ENCODE data around the gene UPF3A. TPM values are rescaled to one million over a fixed set of nuclear protein-coding genes. Genes with fewer than 3 reads are reported as not detected.
A peak's percentile ranks its signal among the peaks of the same experiment; 100 is the strongest.

The UPF3A gene
- total RNA-seq, 1 donor from 2014 or later: 60.4 TPM

- ATAC-seq: no peak
- no peak for DNase-seq (ENCODE audit: low spot score)
- intact Hi-C loops (cut with DNase I): no loop called here
These were observed 15.0 kb downstream of the UPF3A start for GRCh38 chr13:114296448-114296847.

- no peak for ATAC-seq
- DNase-seq (ENCODE audit: low spot score): no peak
- intact Hi-C loops (cut with DNase I): no loop called here
These were observed 15.5 kb downstream of the UPF3A start for GRCh38 chr13:114296902-114297301.

- DNase-seq (ENCODE audit: low spot score) (no peak), ATAC-seq (no peak)
- intact Hi-C loops (cut with DNase I): no loop called here
These were observed 17.5 kb downstream of the UPF3A start for GRCh38 chr13:114298866-114299265.

- intact Hi-C loops (cut with DNase I): no loop called here
- no peak for DNase-seq (ENCODE audit: low spot score)
- ATAC-seq: no peak
These were observed 18.4 kb downstream of the UPF3A start for GRCh38 chr13:114299604-114300305.

- intact Hi-C loops (cut with DNase I): no loop called here
- no peak for DNase-seq (ENCODE audit: low spot score)
- ATAC-seq: no peak
These were observed 22.4 kb downstream of the UPF3A start for GRCh38 chr13:114303700-114304327.

GRCh38 chr13:114304346-114305034 is 23.1 kb downstream of the UPF3A start:
- intact Hi-C loops (cut with DNase I): no loop called here
- ATAC-seq: no peak
- DNase-seq (ENCODE audit: low spot score): no peak

GRCh38 chr13:114309086-114309485 is 27.7 kb downstream of the UPF3A start:
- ATAC-seq (no peak), DNase-seq (ENCODE audit: low spot score) (no peak)
- intact Hi-C loops (cut with DNase I): no loop called here

GRCh38 chr13:114309806-114310410 is 28.5 kb downstream of the UPF3A start:
- intact Hi-C loops (cut with DNase I): no loop called here
- ATAC-seq (no peak), DNase-seq (ENCODE audit: low spot score) (no peak)

- ATAC-seq (no peak), DNase-seq (ENCODE audit: low spot score) (no peak)
- intact Hi-C loops (cut with DNase I): no loop called here
These were observed 29.6 kb downstream of the UPF3A start for GRCh38 chr13:114310956-114311355.

GRCh38 chr13:114311387-114311786 is 30.0 kb downstream of the UPF3A start:
- intact Hi-C loops (cut with DNase I): no loop called here
- no peak for ATAC-seq
- DNase-seq (ENCODE audit: low spot score): no peak

- no peak for ATAC-seq
- intact Hi-C loops (cut with DNase I): no loop called here
- DNase-seq (ENCODE audit: low spot score): no peak
These were observed 30.5 kb downstream of the UPF3A start for GRCh38 chr13:114311908-114312307.

- DNase-seq (ENCODE audit: low spot score): no peak
- intact Hi-C loops (cut with DNase I): no loop called here
- no peak for ATAC-seq
These were observed 31.9 kb downstream of the UPF3A start for GRCh38 chr13:114313061-114313860.

- intact Hi-C loops (cut with DNase I): no loop called here
- peak; percentile 97 for ATAC-seq
These were observed 32.9 kb downstream of the UPF3A start, which contains the start of gene CHAMP1 for GRCh38 chr13:114314074-114314912. CHAMP1 (plus strand) TSS chr13:114314503; CDS start chr13:114323843, 9,340 bp downstream.

GRCh38 chr13:114315074-114315785 is 33.8 kb downstream of the UPF3A start:
- no peak for DNase-seq (ENCODE audit: low spot score)
- intact Hi-C loops (cut with DNase I): no loop called here
- ATAC-seq: no peak

More at GRCh38 chr13:114314074-114314912, 32.9 kb downstream of the UPF3A start, which contains the start of gene CHAMP1:
- peak; percentile 97 for DNase-seq (ENCODE audit: low spot score)

GRCh38 chr13:114318624-114319023 is 37.2 kb downstream of the UPF3A start:
- ATAC-seq: no peak
- intact Hi-C loops (cut with DNase I): no loop called here
- DNase-seq (ENCODE audit: low spot score): no peak

- DNase-seq (ENCODE audit: low spot score) (no peak), ATAC-seq (no peak)
- intact Hi-C loops (cut with DNase I): no loop called here
These were observed 38.1 kb downstream of the UPF3A start for GRCh38 chr13:114319441-114319913.

GRCh38 chr13:114320065-114320464 is 38.7 kb downstream of the UPF3A start:
- DNase-seq (ENCODE audit: low spot score): no peak
- ATAC-seq: no peak
- intact Hi-C loops (cut with DNase I): no loop called here

Data from sciatic nerve (tissue), 2 donors.